Tibial artery (tissue), 4 donors: ENCODE data around the gene RBM46.

Experiments used
- DNase-seq, 2 donors: peaks; one replicate each; pipeline ENCODE4 v3.0.0-alpha.2; 2019
- H3K27ac ChIP-seq, 2 donors: fragments of 200-600 bp; sonication (generic) in 1 of 2; 1 replicate in 1 of 2; 2 replicates in 1 of 2; pipeline ENCODE4 v1.5.1; 2018 to 2019; ENCODE audit warnings: mild to moderate bottlenecking in 1 of 2
- H3K27me3 ChIP-seq, 2 donors: fragments of 200-600 bp; sonication (generic) in 1 of 2; one replicate each; pipeline versions ENCODE4 v1.5.1 to v1.6.0; 2016 to 2019
- H3K36me3 ChIP-seq, 3 donors: fragments of 200-600 bp; sonication (generic) in 2 of 3; one replicate each; pipeline ENCODE4 v1.5.1; 2016 to 2019; ENCODE audit warnings: mild to moderate bottlenecking in 2 of 3
- H3K4me1 ChIP-seq, 4 donors: fragments of 200-600 bp; sonication (generic) in 2 of 4; 1 replicate in 3 of 4; 2 replicates in 1 of 4; pipeline ENCODE4 v1.5.1; 2016 to 2019
- H3K4me3 ChIP-seq, 2 donors: fragments of 200-600 bp; sonication (generic) in 1 of 2; 1 replicate in 1 of 2; 2 replicates in 1 of 2; pipeline ENCODE4 v1.5.1; 2018 to 2019; ENCODE audit warnings: mild to moderate bottlenecking in 2 of 2
- H3K9me3 ChIP-seq, 3 donors: fragments of 200-600 bp; sonication (generic) in 1 of 3; one replicate each; pipeline ENCODE4 v1.5.1; 2016 to 2019
- intact Hi-C: fragments of 100-400 bp; cut with DNase I; formaldehyde crosslinking; loops from one replicate; pipeline ENCODE4 v1.15.0; 2023; ENCODE audit warnings: low total_unique reads
- TF ChIP-seq, protein P1 (sequence below), 2 experiments: fragments of 200-600 bp in 1 of 2; fragments of 450-650 bp in 1 of 2; IDR thresholded peaks; one replicate each; pipeline ENCODE4 v1.5.1; 2017 to 2019; ENCODE audit warnings: antibody characterized with exemption in 2 of 2, mild to moderate bottlenecking in 1 of 2, moderate library complexity in 1 of 2

Gene RBM46, protein sequence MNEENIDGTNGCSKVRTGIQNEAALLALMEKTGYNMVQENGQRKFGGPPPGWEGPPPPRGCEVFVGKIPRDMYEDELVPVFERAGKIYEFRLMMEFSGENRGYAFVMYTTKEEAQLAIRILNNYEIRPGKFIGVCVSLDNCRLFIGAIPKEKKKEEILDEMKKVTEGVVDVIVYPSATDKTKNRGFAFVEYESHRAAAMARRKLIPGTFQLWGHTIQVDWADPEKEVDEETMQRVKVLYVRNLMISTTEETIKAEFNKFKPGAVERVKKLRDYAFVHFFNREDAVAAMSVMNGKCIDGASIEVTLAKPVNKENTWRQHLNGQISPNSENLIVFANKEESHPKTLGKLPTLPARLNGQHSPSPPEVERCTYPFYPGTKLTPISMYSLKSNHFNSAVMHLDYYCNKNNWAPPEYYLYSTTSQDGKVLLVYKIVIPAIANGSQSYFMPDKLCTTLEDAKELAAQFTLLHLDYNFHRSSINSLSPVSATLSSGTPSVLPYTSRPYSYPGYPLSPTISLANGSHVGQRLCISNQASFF

DNA sequence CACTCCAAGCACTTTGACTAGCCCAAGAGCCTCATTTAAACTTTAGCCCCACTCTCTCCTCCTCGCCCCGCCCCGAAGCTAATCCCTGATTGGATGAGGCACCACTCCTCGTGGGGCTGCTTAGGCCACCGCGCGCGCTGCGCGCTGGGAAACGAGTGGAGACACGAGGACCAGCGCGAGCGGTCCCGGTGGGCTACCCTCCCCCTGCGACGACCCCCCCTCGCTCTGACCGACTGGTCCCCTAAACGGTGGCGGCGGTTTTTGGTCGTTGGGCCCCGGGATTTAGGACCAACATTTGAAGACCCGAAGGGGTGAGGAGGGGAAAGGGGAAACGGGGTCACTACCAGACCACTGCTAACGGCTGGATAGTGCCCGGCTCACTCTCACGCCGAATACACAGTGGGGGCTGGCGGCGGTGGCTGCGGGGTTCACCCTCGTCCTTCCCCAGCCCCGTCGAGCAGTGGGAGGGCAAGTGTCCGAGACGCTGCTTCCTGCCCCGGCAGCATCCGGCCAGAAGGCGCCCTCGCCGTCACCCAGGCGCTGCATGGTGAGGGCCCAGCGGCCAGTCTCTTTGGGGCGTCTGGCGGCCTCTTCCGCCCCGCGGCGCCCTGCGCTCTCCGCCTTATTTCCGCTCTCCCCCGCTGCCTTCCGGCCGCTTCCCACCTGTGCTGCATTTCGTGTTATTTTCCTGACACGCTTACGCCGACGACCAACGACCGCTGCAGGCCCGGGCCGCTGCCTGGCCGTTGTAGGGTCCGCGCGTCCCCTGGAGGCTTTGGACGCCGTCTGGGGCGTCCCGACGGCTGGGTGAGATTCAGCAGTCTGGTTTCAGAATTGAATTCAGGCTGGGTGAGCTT is at the start of gene RBM46:
Gene RBM46, plus strand, starts transcription at position 147 of the 857 bp plus-strand sequence. CDS start 15,481 bp downstream, outside the sequence.
- TF ChIP-seq, protein P1, sequence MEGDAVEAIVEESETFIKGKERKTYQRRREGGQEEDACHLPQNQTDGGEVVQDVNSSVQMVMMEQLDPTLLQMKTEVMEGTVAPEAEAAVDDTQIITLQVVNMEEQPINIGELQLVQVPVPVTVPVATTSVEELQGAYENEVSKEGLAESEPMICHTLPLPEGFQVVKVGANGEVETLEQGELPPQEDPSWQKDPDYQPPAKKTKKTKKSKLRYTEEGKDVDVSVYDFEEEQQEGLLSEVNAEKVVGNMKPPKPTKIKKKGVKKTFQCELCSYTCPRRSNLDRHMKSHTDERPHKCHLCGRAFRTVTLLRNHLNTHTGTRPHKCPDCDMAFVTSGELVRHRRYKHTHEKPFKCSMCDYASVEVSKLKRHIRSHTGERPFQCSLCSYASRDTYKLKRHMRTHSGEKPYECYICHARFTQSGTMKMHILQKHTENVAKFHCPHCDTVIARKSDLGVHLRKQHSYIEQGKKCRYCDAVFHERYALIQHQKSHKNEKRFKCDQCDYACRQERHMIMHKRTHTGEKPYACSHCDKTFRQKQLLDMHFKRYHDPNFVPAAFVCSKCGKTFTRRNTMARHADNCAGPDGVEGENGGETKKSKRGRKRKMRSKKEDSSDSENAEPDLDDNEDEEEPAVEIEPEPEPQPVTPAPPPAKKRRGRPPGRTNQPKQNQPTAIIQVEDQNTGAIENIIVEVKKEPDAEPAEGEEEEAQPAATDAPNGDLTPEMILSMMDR (IDR thresholded peaks at IDR 0.05) = no peak
- intact Hi-C loops = no loop called here
- H3K27ac ChIP-seq = no peak within 1 kb of the TSS

DNA sequence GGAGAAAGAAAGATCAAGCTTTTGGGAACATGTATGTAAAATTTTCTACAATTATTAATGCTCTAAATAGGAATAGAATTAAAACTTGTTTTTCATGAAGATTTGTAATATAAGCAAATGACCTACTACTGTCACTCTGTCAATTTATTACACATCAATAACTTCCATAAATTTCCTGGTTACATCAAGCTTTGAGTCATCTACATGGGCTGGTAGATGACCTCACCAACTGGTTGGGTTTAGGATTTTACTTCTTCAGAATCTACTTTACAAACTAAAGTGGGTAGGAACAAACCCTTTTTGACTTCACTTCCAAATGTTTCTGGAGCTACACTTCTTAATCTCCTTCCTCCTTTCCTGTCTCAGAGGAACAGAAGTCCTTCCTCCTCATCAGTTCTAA is 49.3 kb upstream of the RBM46 start:
- TF ChIP-seq, protein P1 (IDR thresholded peaks at IDR 0.05) = no peak
- Histone ChIP-seq H3K9me3 (no peaks in the 10 kb centered on the region), H3K4me1 (no peaks in the 10 kb centered on the region), H3K36me3 (no peaks in the 10 kb centered on the region), H3K27me3 (no peaks in the 10 kb centered on the region), H3K27ac (no peak overlapping the region), H3K4me3 (no peak overlapping the region)
- no peak for DNase-seq
- intact Hi-C loops = no loop called here

More for the DNA sequence above, at the start of gene RBM46:
- Histone ChIP-seq H3K27me3 (peaks cover 0 to 13% of the 10 kb centered on the region in 2 donors), H3K9me3 (no peaks in the 10 kb centered on the region), H3K4me1 (no peaks in the 10 kb centered on the region), H3K4me3 (no peak within 1 kb of the TSS), H3K36me3 (no peaks in the 10 kb centered on the region)
- DNase-seq = no peak

DNA sequence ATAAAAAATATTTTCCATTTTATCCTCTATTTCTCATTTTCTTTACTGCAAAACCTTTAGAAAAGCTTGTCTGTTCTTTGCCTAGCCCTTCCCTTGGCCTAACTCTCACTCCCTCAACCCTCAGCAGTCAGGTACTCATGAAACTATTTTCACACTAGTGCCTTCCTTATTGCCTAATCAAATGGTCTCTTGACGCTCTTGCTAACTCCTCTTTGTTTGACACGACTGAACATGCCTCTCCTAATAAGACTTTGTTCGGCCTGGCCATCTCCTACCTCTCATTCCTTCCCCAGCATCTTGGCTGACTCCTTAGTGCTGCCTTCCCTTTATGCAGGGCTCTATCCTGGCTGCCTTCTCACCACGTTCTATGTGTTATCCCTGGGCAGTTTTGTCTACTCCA is 48.4 kb upstream of the RBM46 start:
- TF ChIP-seq, protein P1 (IDR thresholded peaks at IDR 0.05) = no peak
- Histone ChIP-seq H3K27ac (no peak overlapping the region), H3K27me3 (no peaks in the 10 kb centered on the region), H3K4me1 (no peaks in the 10 kb centered on the region), H3K4me3 (no peak overlapping the region), H3K36me3 (no peaks in the 10 kb centered on the region), H3K9me3 (no peaks in the 10 kb centered on the region)
- intact Hi-C loops = no loop called here
- no peak for DNase-seq

DNA sequence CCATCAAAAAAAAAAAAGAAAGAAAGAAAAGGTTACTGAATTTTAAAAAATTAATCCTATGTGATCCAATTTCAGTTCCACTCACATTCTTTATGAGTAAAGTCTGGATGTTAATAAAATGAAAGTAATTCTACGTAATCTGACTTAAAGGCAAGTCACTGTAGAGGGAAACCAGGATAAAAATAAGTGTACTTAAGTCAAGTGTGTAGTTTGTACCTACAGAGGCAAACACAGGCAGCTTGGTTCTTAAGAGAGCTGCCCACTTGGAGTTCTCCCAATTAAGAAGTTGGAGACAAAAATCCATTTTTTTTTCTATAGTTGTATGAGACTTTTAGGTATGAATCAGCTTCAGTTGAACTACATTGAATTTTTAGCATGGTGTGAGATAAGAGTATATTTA is 44.3 kb upstream of the RBM46 start:
- Histone ChIP-seq H3K27me3 (no peaks in the 10 kb centered on the region), H3K4me1 (peaks cover 0 to 5% (median 2%) of the 10 kb centered on the region in 4 donors), H3K27ac (no peak overlapping the region), H3K36me3 (no peaks in the 10 kb centered on the region), H3K4me3 (no peak overlapping the region), H3K9me3 (no peaks in the 10 kb centered on the region)
- TF ChIP-seq, protein P1 (IDR thresholded peaks at IDR 0.05) = no peak
- DNase-seq = no peak
- intact Hi-C loops = no loop called here

DNA sequence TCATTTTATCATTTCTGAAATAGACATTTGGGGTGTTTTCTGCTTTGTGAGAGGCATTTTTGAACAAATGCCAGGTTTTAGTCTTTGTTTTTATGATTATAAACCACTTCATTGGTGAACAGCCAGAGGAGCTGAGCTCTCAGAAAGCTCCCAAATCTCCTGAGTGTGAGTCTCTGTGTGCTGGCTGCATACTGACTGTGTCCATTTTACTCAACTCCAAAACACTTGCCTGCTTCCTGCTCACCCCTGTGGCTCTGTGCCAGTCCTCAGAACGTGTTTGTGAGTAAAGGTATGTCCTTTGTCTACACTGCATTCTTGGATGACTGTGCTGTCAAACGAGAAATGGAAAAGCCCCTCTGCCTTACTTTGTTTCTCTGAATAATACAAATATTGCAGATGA is 42.6 kb upstream of the RBM46 start:
- Histone ChIP-seq H3K36me3 (no peaks in the 10 kb centered on the region), H3K27ac (no peak overlapping the region), H3K27me3 (peaks cover 0 to 7% of the 10 kb centered on the region in 2 donors), H3K9me3 (no peaks in the 10 kb centered on the region), H3K4me1 (peaks cover 0 to 22% (median 14%) of the 10 kb centered on the region in 4 donors), H3K4me3 (no peak overlapping the region)
- intact Hi-C loops = no loop called here
- no peak for DNase-seq
- TF ChIP-seq, protein P1 (IDR thresholded peaks at IDR 0.05) = no peak
